SK-N-SH treated with all-trans-retinoic acid at 6 μM for 48 hours (cell line): ENCODE data around the gene RENBP.

Experiments used
- ATAC-seq: fragments of 200-7000 bp; cut with Tn5 transposase; 3 replicates; pipeline ENCODE4 v1.9.1; 2020; ENCODE audit warnings: mild to moderate bottlenecking, moderate library complexity
- ARNTL ChIP-seq: fragments of 450-650 bp; formaldehyde crosslinking; IDR thresholded peaks from 2 replicates; pipeline ENCODE4 v1.5.0; 2020; ENCODE audit warnings: low read depth, mild to moderate bottlenecking, moderate library complexity, borderline replicate concordance
- BACH2 ChIP-seq: fragments of 250-450 bp; sonication (Bioruptor Pico); IDR thresholded peaks from 2 replicates; pipeline ENCODE4 v1.9.0; 2021; ENCODE audit warnings: mild to moderate bottlenecking, borderline replicate concordance
- CSDC2 ChIP-seq: fragments of 250-450 bp; sonication (Bioruptor Pico); IDR thresholded peaks from 2 replicates; pipeline ENCODE4 v1.5.0; 2020; ENCODE audit warnings: mild to moderate bottlenecking, moderate library complexity
- CSRNP3 ChIP-seq: fragments of 250-450 bp; sonication (Bioruptor Pico); IDR thresholded peaks from 2 replicates; pipeline ENCODE4 v1.5.1; 2021; ENCODE audit warnings: mild to moderate bottlenecking, moderate library complexity
- ESRRG ChIP-seq: fragments of 250-450 bp; sonication (Bioruptor Pico); IDR thresholded peaks from 2 replicates; pipeline ENCODE4 v1.6.1; 2021; ENCODE audit warnings: mild to moderate bottlenecking
- ISL1 ChIP-seq: fragments of 250-450 bp; sonication (Bioruptor Pico); IDR thresholded peaks from 2 replicates; pipeline ENCODE4 v2.1.2; 2022; ENCODE audit warnings: mild to moderate bottlenecking, moderate library complexity
- OSR1 ChIP-seq: fragments of 250-450 bp; sonication (Bioruptor Pico); IDR thresholded peaks from 2 replicates; pipeline ENCODE4 v1.8.0; 2022; ENCODE audit warnings: moderate library complexity, mild to moderate bottlenecking, inconsistent platforms
- PATZ1 ChIP-seq: fragments of 250-450 bp; sonication (Bioruptor Pico); IDR thresholded peaks from 2 replicates; pipeline ENCODE4 v1.8.0; 2020; ENCODE audit warnings: mild to moderate bottlenecking, moderate library complexity, borderline replicate concordance
- POU6F1 ChIP-seq: fragments of 250-450 bp; sonication (Bioruptor Pico); IDR thresholded peaks from 2 replicates; pipeline ENCODE4 v1.8.0; 2021; ENCODE audit warnings: low read depth, mild to moderate bottlenecking, moderate library complexity, borderline replicate concordance
- RARB ChIP-seq: fragments of 250-450 bp; sonication (Bioruptor Pico); IDR thresholded peaks from 2 replicates; pipeline ENCODE4 v1.8.0; 2021; ENCODE audit warnings: mild to moderate bottlenecking, moderate library complexity
- TCF4 ChIP-seq: fragments of 250-450 bp; sonication (Bioruptor Pico); IDR thresholded peaks from 2 replicates; pipeline ENCODE4 v1.8.0; 2021; ENCODE audit warnings: mild to moderate bottlenecking, moderate library complexity, borderline replicate concordance
- TOX ChIP-seq: fragments of 250-450 bp; sonication (Bioruptor Pico); IDR thresholded peaks from 2 replicates; pipeline ENCODE4 v1.8.0; 2021; ENCODE audit warnings: mild to moderate bottlenecking, moderate library complexity, borderline replicate concordance
- ZC3H10 ChIP-seq: fragments of 250-450 bp; sonication (Bioruptor Pico); IDR thresholded peaks from 2 replicates; pipeline ENCODE4 v1.5.1; 2021; ENCODE audit warnings: mild to moderate bottlenecking, moderate library complexity
- ZFP3 ChIP-seq: fragments of 250-450 bp; sonication (Bioruptor Pico); IDR thresholded peaks from 2 replicates; pipeline ENCODE4 v1.5.0; 2020; ENCODE audit warnings: mild to moderate bottlenecking, moderate library complexity
- ZFP30 ChIP-seq: fragments of 450-650 bp; formaldehyde crosslinking; IDR thresholded peaks from 2 replicates; pipeline ENCODE4 v1.5.0; 2022; ENCODE audit warnings: mild to moderate bottlenecking, moderate library complexity
- ZNF565 ChIP-seq: fragments of 450-650 bp; formaldehyde crosslinking; conservative IDR thresholded peaks from 2 replicates; pipeline ENCODE4 v1.5.0; 2020; ENCODE audit warnings: low read depth, mild to moderate bottlenecking, moderate library complexity
- ZNF70 ChIP-seq: fragments of 450-650 bp; formaldehyde crosslinking; IDR thresholded peaks from 2 replicates; pipeline ENCODE4 v1.5.0; 2020; ENCODE audit warnings: mild to moderate bottlenecking, moderate library complexity
- TF ChIP-seq, protein P1 (sequence below): fragments of 250-450 bp; sonication (Bioruptor Pico); IDR thresholded peaks from 2 replicates; pipeline ENCODE4 v1.5.0; 2020; ENCODE audit warnings: mild to moderate bottlenecking, moderate library complexity

RENBP gene

GRCh38 chrX:153901753-153902140 lies 42.7 kb downstream of the RENBP start:
- no peak for ATAC-seq
- no peak for TF ChIP-seq ZNF70 (CRISPR knock-in tag)
- TF ChIP-seq OSR1: no peak
- no peak for TF ChIP-seq ISL1 (CRISPR knock-in tag)

- peak; percentile 33; the same call in 1 of the 2 replicates for TF ChIP-seq PATZ1 (CRISPR knock-in tag)
- no peak for TF ChIP-seq TCF4
- TF ChIP-seq ZFP30 (CRISPR knock-in tag): no peak
- TF ChIP-seq ZC3H10: no peak
- ATAC-seq: peak; percentile 67
Measured at GRCh38 chrX:153900831-153901752, 43.4 kb downstream of the RENBP start.

GRCh38 chrX:153897899-153898298 lies 46.5 kb downstream of the RENBP start:
- ATAC-seq: no peak
- TF ChIP-seq TOX (CRISPR knock-in tag): no peak
- TF ChIP-seq, all 23 proteins: peak for 0

DNA sequence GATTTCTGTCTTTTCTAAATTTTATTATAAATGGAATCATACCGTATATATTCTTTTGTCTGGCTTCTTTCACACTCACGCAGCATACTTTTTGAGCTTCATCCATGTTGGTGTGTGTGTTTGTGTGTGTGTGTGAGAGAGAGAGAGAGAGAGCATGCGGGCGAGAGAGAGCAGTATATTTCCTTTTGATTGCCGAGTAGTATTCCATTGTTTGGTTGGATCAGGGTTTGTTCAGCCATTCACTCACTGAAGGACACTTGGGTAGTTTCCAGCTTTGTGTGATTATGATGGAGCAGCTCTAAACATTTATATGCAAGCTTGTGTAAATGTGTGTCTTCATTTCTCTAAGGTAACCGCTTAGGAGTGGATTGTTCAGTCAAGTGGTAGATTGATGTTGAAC lies 55.3 kb downstream of the RENBP start:
- no peak for TF ChIP-seq OSR1
- no peak for ATAC-seq

DNA sequence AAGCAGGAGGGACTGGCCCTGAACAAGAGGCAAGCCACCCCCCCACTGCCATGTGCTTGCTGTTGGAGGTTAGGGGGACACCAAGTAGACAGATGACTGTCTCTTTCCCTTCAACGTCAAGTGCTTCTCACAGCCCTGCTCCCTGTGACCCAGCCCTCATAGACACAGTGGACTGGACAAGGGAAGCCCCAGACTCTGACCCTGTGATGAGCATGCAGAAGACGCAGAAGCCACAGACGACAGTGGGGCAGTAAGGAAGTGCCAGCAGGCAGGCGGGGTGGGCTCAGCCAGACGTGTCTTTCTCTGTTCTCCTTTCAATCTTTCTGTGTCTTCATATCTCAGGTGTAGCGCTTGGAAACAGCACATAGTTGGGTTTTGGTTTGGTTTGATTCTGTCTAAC lies 56.1 kb downstream of the RENBP start:
- TF ChIP-seq ARNTL (no peak), POU6F1 (CRISPR knock-in tag) (no peak), ZNF565 (CRISPR knock-in tag) (no peak), ZFP30 (CRISPR knock-in tag) (no peak), RARB (no peak), PATZ1 (CRISPR knock-in tag) (no peak), ESRRG (CRISPR knock-in tag) (no peak), CSDC2 (CRISPR knock-in tag) (no peak), TCF4 (no peak)
- TF ChIP-seq, all 23 proteins: peak for 0
- no peak for ATAC-seq

DNA sequence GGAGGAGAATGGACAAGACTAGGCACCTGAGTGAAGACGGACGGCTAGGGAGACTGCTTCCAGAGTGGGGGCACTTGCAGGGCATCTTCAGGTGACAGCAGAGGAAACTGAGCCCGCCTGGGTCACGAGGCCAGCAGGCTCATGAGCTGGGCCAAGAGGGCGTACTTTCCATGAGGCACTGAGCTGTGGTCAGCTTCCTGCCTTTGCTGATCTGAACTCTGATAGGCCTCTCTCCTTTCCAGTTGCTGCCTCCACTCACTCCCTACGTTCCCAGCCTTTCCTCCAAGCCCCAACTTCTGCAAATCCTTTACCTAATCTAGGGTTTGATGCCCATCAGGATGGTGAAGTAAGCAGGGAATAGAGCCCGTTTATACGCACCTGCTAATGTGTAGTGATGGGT lies 57.1 kb downstream of the RENBP start:
- ATAC-seq: no peak
- TF ChIP-seq POU6F1 (CRISPR knock-in tag) (no peak), ZNF565 (CRISPR knock-in tag) (no peak), TOX (CRISPR knock-in tag) (no peak), CSDC2 (CRISPR knock-in tag) (no peak), CSRNP3 (CRISPR knock-in tag) (no peak), BACH2 (CRISPR knock-in tag) (no peak), ZFP3 (CRISPR knock-in tag) (no peak), ESRRG (CRISPR knock-in tag) (no peak), PATZ1 (CRISPR knock-in tag) (no peak)
- TF ChIP-seq, protein P1, sequence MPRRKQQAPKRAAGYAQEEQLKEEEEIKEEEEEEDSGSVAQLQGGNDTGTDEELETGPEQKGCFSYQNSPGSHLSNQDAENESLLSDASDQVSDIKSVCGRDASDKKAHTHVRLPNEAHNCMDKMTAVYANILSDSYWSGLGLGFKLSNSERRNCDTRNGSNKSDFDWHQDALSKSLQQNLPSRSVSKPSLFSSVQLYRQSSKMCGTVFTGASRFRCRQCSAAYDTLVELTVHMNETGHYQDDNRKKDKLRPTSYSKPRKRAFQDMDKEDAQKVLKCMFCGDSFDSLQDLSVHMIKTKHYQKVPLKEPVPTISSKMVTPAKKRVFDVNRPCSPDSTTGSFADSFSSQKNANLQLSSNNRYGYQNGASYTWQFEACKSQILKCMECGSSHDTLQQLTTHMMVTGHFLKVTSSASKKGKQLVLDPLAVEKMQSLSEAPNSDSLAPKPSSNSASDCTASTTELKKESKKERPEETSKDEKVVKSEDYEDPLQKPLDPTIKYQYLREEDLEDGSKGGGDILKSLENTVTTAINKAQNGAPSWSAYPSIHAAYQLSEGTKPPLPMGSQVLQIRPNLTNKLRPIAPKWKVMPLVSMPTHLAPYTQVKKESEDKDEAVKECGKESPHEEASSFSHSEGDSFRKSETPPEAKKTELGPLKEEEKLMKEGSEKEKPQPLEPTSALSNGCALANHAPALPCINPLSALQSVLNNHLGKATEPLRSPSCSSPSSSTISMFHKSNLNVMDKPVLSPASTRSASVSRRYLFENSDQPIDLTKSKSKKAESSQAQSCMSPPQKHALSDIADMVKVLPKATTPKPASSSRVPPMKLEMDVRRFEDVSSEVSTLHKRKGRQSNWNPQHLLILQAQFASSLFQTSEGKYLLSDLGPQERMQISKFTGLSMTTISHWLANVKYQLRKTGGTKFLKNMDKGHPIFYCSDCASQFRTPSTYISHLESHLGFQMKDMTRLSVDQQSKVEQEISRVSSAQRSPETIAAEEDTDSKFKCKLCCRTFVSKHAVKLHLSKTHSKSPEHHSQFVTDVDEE: no peak
